Urinary bladder (tissue), 4 donors: ENCODE measurements around the gene RYR3. TPM values are rescaled to one million over a fixed set of nuclear protein-coding genes. Genes with fewer than 3 reads are reported as not detected.

Source experiments
- DNase-seq: peaks from one replicate; pipeline ENCODE4 v3.0.0-alpha.2; 2015; ENCODE audit errors: extremely low spot score
- H3K27ac ChIP-seq: one replicate; pipeline ENCODE4 v1.5.1; 2013; ENCODE audit warnings: low read depth, mild to moderate bottlenecking, moderate library complexity
- H3K36me3 ChIP-seq: one replicate; pipeline ENCODE4 v1.6.1; 2013; ENCODE audit warnings: mild to moderate bottlenecking, moderate library complexity; ENCODE audit not compliant: insufficient read depth
- H3K4me1 ChIP-seq: one replicate; pipeline ENCODE4 v1.6.1; 2013; ENCODE audit warnings: mild to moderate bottlenecking, moderate library complexity; ENCODE audit not compliant: insufficient read depth
- H3K4me3 ChIP-seq: one replicate; pipeline ENCODE4 v1.5.1; 2013; ENCODE audit warnings: low read depth, low read length
- WGBS: extraction: QIAGEN DNeasy Blood & Tissue Kit; methylation state at CpG from one replicate; pipeline ENCODE4 v1.1.7; 2013; 5-methylcytosine and 5-hydroxymethylcytosine counted together
- polyA plus RNA-seq: library from polyadenylated mRNA; stranded (reverse); fragments of 200-250 nt; gene quantifications from one replicate; pipeline ENCODE4 v1.2.3, GENCODE V29; 2013
- total RNA-seq: library from RNA; depleted of rRNA; stranded (reverse); fragments of >200 nt; gene quantifications from one replicate; pipeline ENCODE4 v1.2.3, GENCODE V29; 2014
- donor health status: healthy with polysubstance abuse.
- donor health status: healthy.

Gene RYR3
- total and polyA plus RNA-seq, 2 donors: 5.1 to 10.5 TPM

GRCh38 chr15:33735143-33735542 lies 424.4 kb downstream of the RYR3 start:
- Histone ChIP-seq H3K4me3 (no peak overlapping the region), H3K36me3 (no peaks in the 10 kb centered on the region), H3K27ac (no peak overlapping the region), H3K4me1 (no peaks in the 10 kb centered on the region)
- WGBS: 32% methylated on average over 1 of the region's 1 CpG
- DNase-seq: no peak

- no peak overlapping the region for H3K4me3 ChIP-seq
Observed at GRCh38 chr15:33735637-33736247, 425.0 kb downstream of the RYR3 start.

GRCh38 chr15:33737687-33738601 lies 427.2 kb downstream of the RYR3 start:
- H3K4me1 ChIP-seq: no peaks in the 10 kb centered on the region
- 45% methylated on average over 15 of the region's 15 CpGs for WGBS
- H3K36me3 ChIP-seq: no peaks in the 10 kb centered on the region
- H3K4me3 ChIP-seq: no peak overlapping the region
- no peak overlapping the region for H3K27ac ChIP-seq
- no peak for DNase-seq

More at GRCh38 chr15:33735637-33736247, 425.0 kb downstream of the RYR3 start:
- H3K36me3 ChIP-seq: no peaks in the 10 kb centered on the region
- H3K4me1 ChIP-seq: no peaks in the 10 kb centered on the region
- WGBS: 50% methylated on average over 7 of the region's 7 CpGs
- H3K27ac ChIP-seq: no peak overlapping the region
- DNase-seq: peak; percentile 7

- no peaks in the 10 kb centered on the region for H3K36me3 ChIP-seq
- no peak overlapping the region for H3K27ac ChIP-seq
- WGBS: 67% methylated on average over 6 of the region's 6 CpGs
- no peak for DNase-seq
- H3K4me1 ChIP-seq: no peaks in the 10 kb centered on the region
- no peak overlapping the region for H3K4me3 ChIP-seq
Observed at GRCh38 chr15:33738941-33739664, 428.3 kb downstream of the RYR3 start.

- H3K36me3 ChIP-seq: no peaks in the 10 kb centered on the region
- H3K27ac ChIP-seq: no peak overlapping the region
- H3K4me3 ChIP-seq: no peak overlapping the region
- 26% methylated on average over 3 of the region's 3 CpGs for WGBS
- DNase-seq: no peak
- H3K4me1 ChIP-seq: no peaks in the 10 kb centered on the region
Observed at GRCh38 chr15:33742306-33742705, 431.5 kb downstream of the RYR3 start.

- DNase-seq: no peak
- Histone ChIP-seq H3K36me3 (no peaks in the 10 kb centered on the region), H3K4me1 (no peaks in the 10 kb centered on the region), H3K4me3 (no peak overlapping the region), H3K27ac (no peak overlapping the region)
- WGBS: 48% methylated on average over 2 of the region's 2 CpGs
Observed at GRCh38 chr15:33742800-33743199, 432.0 kb downstream of the RYR3 start.

- H3K36me3 ChIP-seq: no peaks in the 10 kb centered on the region
- no peaks in the 10 kb centered on the region for H3K4me1 ChIP-seq
- DNase-seq: no peak
- H3K4me3 ChIP-seq: no peak overlapping the region
- 74% methylated on average over 5 of the region's 5 CpGs for WGBS
- no peak overlapping the region for H3K27ac ChIP-seq
Observed at GRCh38 chr15:33746203-33746602, 435.4 kb downstream of the RYR3 start.

GRCh38 chr15:33753012-33753411 lies 442.2 kb downstream of the RYR3 start:
- H3K27ac ChIP-seq: no peak overlapping the region
- no peak for DNase-seq
- no peak overlapping the region for H3K4me3 ChIP-seq
- 86% methylated on average over 1 of the region's 1 CpG for WGBS
- H3K36me3 ChIP-seq: no peaks in the 10 kb centered on the region
- no peaks in the 10 kb centered on the region for H3K4me1 ChIP-seq

GRCh38 chr15:33754242-33754641 lies 443.5 kb downstream of the RYR3 start:
- Histone ChIP-seq H3K4me3 (no peak overlapping the region), H3K27ac (no peak overlapping the region), H3K4me1 (no peaks in the 10 kb centered on the region), H3K36me3 (no peaks in the 10 kb centered on the region)
- WGBS: 85% methylated on average over 3 of the region's 3 CpGs
- no peak for DNase-seq

GRCh38 chr15:33756961-33757360 lies 446.2 kb downstream of the RYR3 start:
- Histone ChIP-seq H3K27ac (no peak overlapping the region), H3K4me3 (no peak overlapping the region), H3K4me1 (no peaks in the 10 kb centered on the region), H3K36me3 (no peaks in the 10 kb centered on the region)
- WGBS: 87% methylated on average over 5 of the region's 5 CpGs
- no peak for DNase-seq

- H3K27ac ChIP-seq: no peak overlapping the region
- H3K36me3 ChIP-seq: no peaks in the 10 kb centered on the region
- H3K4me1 ChIP-seq: no peaks in the 10 kb centered on the region
- H3K4me3 ChIP-seq: no peak overlapping the region
- 92% methylated on average over 13 of the region's 13 CpGs for WGBS
- DNase-seq: no peak
Observed at GRCh38 chr15:33757516-33758232, 446.9 kb downstream of the RYR3 start.

- Histone ChIP-seq H3K4me3 (no peak overlapping the region), H3K36me3 (no peaks in the 10 kb centered on the region), H3K4me1 (no peaks in the 10 kb centered on the region), H3K27ac (no peak overlapping the region)
- no peak for DNase-seq
- 77% methylated on average over 7 of the region's 7 CpGs for WGBS
Observed at GRCh38 chr15:33766389-33766788, 455.6 kb downstream of the RYR3 start.

GRCh38 chr15:33768670-33769190 lies 458.0 kb downstream of the RYR3 start:
- no peak for DNase-seq
- H3K4me1 ChIP-seq: no peaks in the 10 kb centered on the region
- H3K4me3 ChIP-seq: no peak overlapping the region
- WGBS: 83% methylated on average over 6 of the region's 6 CpGs
- no peaks in the 10 kb centered on the region for H3K36me3 ChIP-seq
- H3K27ac ChIP-seq: no peak overlapping the region
